OCI-LY7 (cell line): Measurements from ENCODE around the gene ZNF750. TPM values are rescaled to one million over a fixed set of nuclear protein-coding genes. Genes with fewer than 3 reads are reported as not detected.

Experiments used
- BruUV-seq: library from RNA; stranded (reverse); fragments of 400-500 nt; replicated peaks from 2 replicates; lab custom pipeline; 2021; lab: Mats Ljungman, UMichigan
- CTCF ChIA-PET: fragments of 300-600 bp; sonication (Branson Sonifier 250); formaldehyde crosslinking; loops from one replicate; lab custom pipeline; 2022; ENCODE audit warnings: antibody characterized with exemption; ENCODE audit not compliant: unreplicated experiment; lab: Charles Lee
- POLR2A ChIA-PET: fragments of 300-600 bp; sonication (Branson Sonifier 250); formaldehyde crosslinking; loops from one replicate; lab custom pipeline; 2022; ENCODE audit warnings: antibody characterized with exemption; lab: Charles Lee
- DNase-seq: peaks from one replicate; pipeline ENCODE4 v3.0.0-alpha.2; 2015; ENCODE audit warnings: low spot score
- H2AFZ ChIP-seq: fragments of 200-600 bp; sonication (generic), shearing (Covaris generic); 2 replicates; pipeline ENCODE4 v1.6.1; 2014; ENCODE audit warnings: mild to moderate bottlenecking, antibody characterized with exemption, low read length, moderate library complexity
- H3K27ac ChIP-seq: fragments of 200-600 bp; sonication (generic); 2 replicates; pipeline ENCODE4 v1.5.1; 2014; ENCODE audit warnings: mixed run types, low read depth, mild to moderate bottlenecking, moderate library complexity, low read length, inconsistent platforms; ENCODE audit not compliant: poor library complexity, severe bottlenecking
- H3K36me3 ChIP-seq: fragments of 200-600 bp; sonication (generic); 2 replicates; pipeline ENCODE4 v1.6.1; 2014; ENCODE audit warnings: mild to moderate bottlenecking, antibody characterized with exemption, low read length, moderate library complexity, mixed read lengths; ENCODE audit not compliant: insufficient read depth
- H3K4me1 ChIP-seq: fragments of 200-600 bp; sonication (generic); 2 replicates; pipeline ENCODE4 v1.5.1; 2014; ENCODE audit warnings: mild to moderate bottlenecking, low read length; ENCODE audit not compliant: insufficient read depth, poor library complexity, severe bottlenecking
- H3K4me2 ChIP-seq: fragments of 200-600 bp; sonication (generic); 2 replicates; pipeline ENCODE4 v1.6.1; 2014; ENCODE audit warnings: mild to moderate bottlenecking, low read length
- H3K4me3 ChIP-seq: fragments of 200-600 bp; sonication (generic); 2 replicates; pipeline ENCODE4 v1.5.1; 2014; ENCODE audit warnings: mild to moderate bottlenecking, low read depth, low read length; ENCODE audit not compliant: poor library complexity, severe bottlenecking
- H3K79me2 ChIP-seq: fragments of 200-600 bp; sonication (generic); 2 replicates; pipeline ENCODE4 v1.6.1; 2016; ENCODE audit warnings: low read depth, mild to moderate bottlenecking, low read length, moderate library complexity, mixed read lengths; ENCODE audit not compliant: insufficient read depth
- H3K9me2 ChIP-seq: fragments of 200-600 bp; sonication (generic); 2 replicates; pipeline ENCODE4 v1.6.1; 2016; ENCODE audit warnings: mild to moderate bottlenecking, low read length, mixed read lengths; ENCODE audit not compliant: insufficient read depth
- H3K9me3 ChIP-seq: fragments of 200-600 bp; sonication (generic); 2 replicates; pipeline ENCODE4 v1.6.1; 2014; ENCODE audit warnings: mild to moderate bottlenecking, mixed run types, low read length, mixed read lengths
- H4K20me1 ChIP-seq: fragments of 200-600 bp; sonication (generic); 2 replicates; pipeline ENCODE4 v1.6.1; 2014; ENCODE audit warnings: mild to moderate bottlenecking, antibody characterized with exemption, low read length, moderate library complexity, mixed read lengths; ENCODE audit not compliant: insufficient read depth
- CTCF ChIP-seq: fragments of 200-600 bp; sonication (generic); conservative IDR thresholded peaks from 2 replicates; pipeline ENCODE4 v1.5.1; 2014; ENCODE audit warnings: mild to moderate bottlenecking, antibody characterized with exemption, low read length, moderate library complexity, mixed read lengths
- EZH2phosphoT487 ChIP-seq: fragments of 200-600 bp; sonication (generic); IDR thresholded peaks from 2 replicates; pipeline ENCODE4 v1.6.1; 2018; ENCODE audit warnings: low read depth, borderline replicate concordance, mild to moderate bottlenecking, mixed run types, antibody characterized with exemption, low read length, moderate library complexity, mixed read lengths
- intact Hi-C: fragments of 100-400 bp; cut with micrococcal nuclease; formaldehyde crosslinking; loops from one replicate; pipeline ENCODE4 v1.10.0; 2022; ENCODE audit not compliant: unreplicated experiment
- total RNA-seq, 2 experiments: library from RNA; depleted of rRNA in 1 of 2; stranded (reverse); fragments of >200 nt in 1 of 2; shearing (Covaris generic) in 1 of 2; gene quantifications; 2 replicates each; pipeline ENCODE4 v1.2.3, GENCODE V29; 2014 to 2022

Gene ZNF750
- total RNA-seq, 2 experiments from 2014 or later = not detected

DNA sequence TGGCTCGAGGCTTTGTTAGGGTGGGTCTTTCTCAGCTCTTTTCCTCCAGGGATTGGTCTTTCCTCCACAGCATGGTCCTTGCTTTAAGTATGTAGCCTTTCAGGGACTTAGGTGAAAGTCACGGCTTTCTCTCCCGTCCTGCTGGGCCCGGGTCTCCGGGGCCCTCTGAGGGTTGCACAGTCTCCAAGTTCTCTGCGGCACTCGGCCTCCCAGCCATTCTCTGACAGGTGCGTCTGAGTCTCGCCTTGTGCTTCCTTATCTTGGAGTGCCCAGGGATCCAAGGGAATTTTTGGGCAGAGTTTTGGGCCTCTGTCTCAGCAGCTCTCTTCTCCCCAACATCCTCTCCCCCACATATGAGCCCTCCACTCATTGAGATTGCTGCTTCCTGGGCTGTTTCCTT lies 36.6 kb downstream of the ZNF750 start:
- no peak for DNase-seq
- Histone ChIP-seq H3K4me1 (no peaks in the 10 kb centered on the region), H3K9me2 (no peaks in the 10 kb centered on the region), H3K36me3 (peaks cover 69% of the 10 kb centered on the region), H3K9me3 (no peaks in the 10 kb centered on the region), H4K20me1 (no peaks in the 10 kb centered on the region), H2AFZ (no peak overlapping the region), H3K79me2 (no peaks in the 10 kb centered on the region), H3K4me2 (no peak overlapping the region), H3K4me3 (no peak overlapping the region), H3K27ac (no peak overlapping the region)
- POLR2A ChIA-PET = no interaction called here
- no TSS peak for BruUV-seq
- TF ChIP-seq CTCF (no peak), EZH2phosphoT487 (no peak)
- CTCF ChIA-PET = no interaction called here
- intact Hi-C loops = no loop called here

DNA sequence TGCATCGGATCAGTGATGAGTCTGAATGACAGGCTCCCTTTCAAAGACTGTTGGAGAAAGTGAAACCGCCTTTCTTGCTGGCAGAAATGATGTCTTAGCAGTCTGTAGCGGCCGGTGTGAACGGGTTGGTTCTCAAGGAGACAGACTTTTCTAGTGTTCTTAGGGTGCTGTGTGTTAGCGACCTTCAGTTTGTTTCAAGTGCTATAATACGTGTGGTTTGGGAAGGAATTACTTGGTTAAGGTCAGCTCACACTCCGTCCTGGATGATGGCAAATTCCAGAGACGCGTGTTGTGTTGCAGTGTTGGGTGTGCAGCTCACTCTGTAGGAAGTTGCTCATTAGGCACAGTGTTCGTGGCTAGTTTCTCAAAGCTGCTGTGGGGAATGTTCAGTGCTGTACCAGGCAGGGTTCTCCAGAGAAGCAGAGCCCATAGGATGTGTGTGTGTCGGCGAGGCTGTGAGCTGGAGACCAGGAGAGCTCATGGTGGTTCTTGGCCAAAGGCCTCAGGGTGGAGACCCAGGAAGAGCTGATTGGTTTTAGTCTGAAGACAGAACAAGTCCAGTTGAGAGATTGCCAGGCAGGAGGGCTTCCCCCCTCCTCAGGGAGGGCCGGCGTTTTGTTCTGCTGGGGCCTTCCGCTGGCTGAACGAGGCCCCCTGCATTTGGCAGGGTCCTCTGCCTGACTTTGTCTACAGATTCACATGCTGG lies 37.6 kb downstream of the ZNF750 start:
- H2AFZ ChIP-seq = no peak overlapping the region
- no peak for TF ChIP-seq EZH2phosphoT487
- no peak for TF ChIP-seq CTCF
- BruUV-seq = no TSS peak
- no peaks in the 10 kb centered on the region for H3K4me1 ChIP-seq
- H3K79me2 ChIP-seq = no peaks in the 10 kb centered on the region
- no peaks in the 10 kb centered on the region for H4K20me1 ChIP-seq
- no peaks in the 10 kb centered on the region for H3K9me2 ChIP-seq
- intact Hi-C loops = no loop called here
- CTCF ChIA-PET = no interaction called here
- DNase-seq = no peak
- no peaks in the 10 kb centered on the region for H3K9me3 ChIP-seq
- no peak overlapping the region for H3K4me3 ChIP-seq
- H3K4me2 ChIP-seq = no peak overlapping the region
- POLR2A ChIA-PET = no interaction called here
- peaks cover 60% of the 10 kb centered on the region for H3K36me3 ChIP-seq
- no peak overlapping the region for H3K27ac ChIP-seq

DNA sequence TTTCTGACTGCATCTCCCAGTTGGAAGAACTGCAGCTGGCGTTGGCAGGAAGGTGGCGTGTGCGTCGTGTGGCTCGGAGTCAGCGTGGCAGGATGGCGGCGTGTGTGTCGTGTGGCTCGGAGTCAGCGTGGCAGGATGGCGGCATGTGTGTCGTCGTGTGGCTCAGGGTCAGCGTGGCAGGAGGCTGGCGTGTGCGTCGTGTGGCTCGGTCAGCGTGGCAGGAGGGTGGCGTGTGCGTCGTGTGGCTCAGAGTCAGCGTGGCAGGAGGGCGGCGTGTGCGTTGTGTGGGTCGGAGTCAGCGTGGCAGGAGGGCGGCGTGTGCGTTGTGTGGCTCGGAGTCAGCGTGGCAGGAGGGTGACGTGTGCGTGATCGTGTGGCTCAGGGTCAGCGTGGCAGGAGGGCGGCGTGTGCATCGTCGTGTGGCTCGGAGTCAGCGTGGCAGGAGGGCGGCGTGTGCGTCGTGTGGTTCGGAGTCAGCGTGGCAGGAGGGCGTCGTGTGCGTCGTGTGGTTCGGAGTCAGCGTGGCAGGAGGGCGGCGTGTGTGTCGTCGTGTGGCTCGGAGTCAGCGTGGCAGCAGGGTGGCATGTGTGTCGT lies 38.3 kb downstream of the ZNF750 start:
- POLR2A ChIA-PET = no interaction called here
- no peak overlapping the region for H3K27ac ChIP-seq
- intact Hi-C loops = no loop called here
- CTCF ChIA-PET = no interaction called here
- H3K79me2 ChIP-seq = no peaks in the 10 kb centered on the region
- peaks cover 58% of the 10 kb centered on the region for H3K36me3 ChIP-seq
- no peak overlapping the region for H3K4me2 ChIP-seq
- H2AFZ ChIP-seq = no peak overlapping the region
- BruUV-seq = no TSS peak
- H4K20me1 ChIP-seq = no peaks in the 10 kb centered on the region
- H3K4me3 ChIP-seq = no peak overlapping the region
- no peaks in the 10 kb centered on the region for H3K9me2 ChIP-seq
- no peak for DNase-seq
- H3K4me1 ChIP-seq = no peaks in the 10 kb centered on the region
- H3K9me3 ChIP-seq = no peaks in the 10 kb centered on the region
- TF ChIP-seq EZH2phosphoT487 = no peak
- TF ChIP-seq CTCF = no peak
